OCI-LY1 (cell line): Measurements from ENCODE around the gene CCDC68.

ENCODE experiments used
- H2AFZ ChIP-seq: fragments of 200-600 bp; sonication (generic), shearing (Covaris generic); 2 replicates; pipeline ENCODE4 v1.6.0; 2014; ENCODE audit warnings: antibody characterized with exemption, mild to moderate bottlenecking, low read length
- H3F3A ChIP-seq: fragments of 200-600 bp; sonication (generic), shearing (Covaris generic); 2 replicates; pipeline ENCODE4 v1.6.0; 2014; ENCODE audit warnings: mild to moderate bottlenecking, antibody characterized with exemption, low read length, moderate library complexity; ENCODE audit not compliant: insufficient read depth
- H3K27ac ChIP-seq: fragments of 200-600 bp; sonication (generic); 2 replicates; pipeline ENCODE4 v1.5.1; 2014; ENCODE audit warnings: low read length, mixed run types, mild to moderate bottlenecking, low read depth; ENCODE audit not compliant: poor library complexity, severe bottlenecking
- H3K27me3 ChIP-seq: fragments of 200-600 bp; sonication (generic); 2 replicates; pipeline ENCODE4 v1.6.0; 2014; ENCODE audit warnings: antibody characterized with exemption, mild to moderate bottlenecking, low read length, moderate library complexity; ENCODE audit not compliant: insufficient read depth
- H3K36me3 ChIP-seq: fragments of 200-600 bp; sonication (generic); 2 replicates; pipeline ENCODE4 v1.6.1; 2014; ENCODE audit warnings: mild to moderate bottlenecking, antibody characterized with exemption, low read length, moderate library complexity, mixed read lengths; ENCODE audit not compliant: insufficient read depth
- H3K4me1 ChIP-seq: fragments of 200-600 bp; sonication (generic); 2 replicates; pipeline ENCODE4 v1.5.1; 2014; ENCODE audit warnings: mild to moderate bottlenecking, low read length, moderate library complexity; ENCODE audit not compliant: insufficient read depth, severe bottlenecking
- H3K4me2 ChIP-seq: fragments of 200-600 bp; sonication (generic), shearing (Covaris generic); 2 replicates; pipeline ENCODE4 v1.6.1; 2014; ENCODE audit warnings: low read length
- H3K4me3 ChIP-seq: fragments of 200-600 bp; sonication (generic); 2 replicates; pipeline ENCODE4 v1.5.1; 2014; ENCODE audit warnings: low read length, low read depth, mild to moderate bottlenecking, mixed read lengths; ENCODE audit not compliant: poor library complexity, severe bottlenecking
- H3K79me2 ChIP-seq: fragments of 200-600 bp; shearing (Covaris generic); 2 replicates; pipeline ENCODE4 v1.6.1; 2016; ENCODE audit warnings: mixed run types, low read length, mixed read lengths; ENCODE audit not compliant: insufficient read depth
- H3K9ac ChIP-seq: fragments of 200-600 bp; sonication (generic), shearing (Covaris generic); 2 replicates; pipeline ENCODE4 v1.6.1; 2014; ENCODE audit warnings: mild to moderate bottlenecking, low read length, mixed read lengths
- H3K9me2 ChIP-seq: fragments of 200-600 bp; sonication (generic), shearing (Covaris generic); 2 replicates; pipeline ENCODE4 v1.6.1; 2014; ENCODE audit warnings: low read depth, mild to moderate bottlenecking, low read length, mixed read lengths
- H3K9me3 ChIP-seq: fragments of 200-600 bp; shearing (Covaris generic); 2 replicates; pipeline ENCODE4 v1.6.1; 2014; ENCODE audit warnings: low read length, mixed read lengths
- H4K20me1 ChIP-seq: fragments of 200-600 bp; sonication (generic), shearing (Covaris generic); 2 replicates; pipeline ENCODE4 v1.6.0; 2016; ENCODE audit warnings: mild to moderate bottlenecking, low read length; ENCODE audit not compliant: insufficient read depth
- EZH2 ChIP-seq: fragments of 200-600 bp; sonication (generic), shearing (Covaris generic); IDR thresholded peaks from 2 replicates; pipeline ENCODE4 v1.8.0; 2017; ENCODE audit warnings: borderline replicate concordance, mixed run types, mild to moderate bottlenecking, antibody characterized with exemption, low read length, moderate library complexity, mixed read lengths
- TF ChIP-seq, protein P1 (sequence below): fragments of 200-600 bp; sonication (generic), shearing (Covaris generic); IDR thresholded peaks from 2 replicates; pipeline ENCODE4 v1.5.1; 2017; ENCODE audit warnings: mild to moderate bottlenecking, antibody characterized with exemption, low read length, moderate library complexity, mixed read lengths

The CCDC68 gene

DNA sequence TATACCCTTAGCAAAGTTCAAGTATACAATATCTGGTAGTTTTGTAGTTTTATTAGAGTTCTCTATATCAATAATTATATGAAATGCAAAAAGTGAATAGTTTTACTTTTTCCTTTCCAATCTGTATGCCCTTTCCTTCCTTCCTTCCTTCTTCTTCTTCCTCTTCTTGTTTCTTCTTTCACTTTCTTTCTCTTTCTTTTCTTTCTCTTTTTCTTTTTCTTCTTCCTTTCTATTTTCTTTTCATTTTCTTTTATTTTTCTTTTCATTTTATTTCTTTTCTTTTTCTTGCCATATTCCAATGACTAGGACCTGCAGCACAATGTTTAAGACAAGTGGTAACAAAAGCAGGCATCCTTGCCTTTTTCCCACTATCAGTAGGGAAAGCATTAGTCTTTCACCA, 59.8 kb downstream of the CCDC68 start:
- H3K9ac ChIP-seq = no peak overlapping the region
- no peaks in the 10 kb centered on the region for H3K4me1 ChIP-seq
- H3K36me3 ChIP-seq = no peaks in the 10 kb centered on the region
- no peak overlapping the region for H2AFZ ChIP-seq
- no peaks in the 10 kb centered on the region for H3K79me2 ChIP-seq
- H3K9me2 ChIP-seq = no peaks in the 10 kb centered on the region
- H3K9me3 ChIP-seq = no peaks in the 10 kb centered on the region
- H3K27ac ChIP-seq = no peak overlapping the region
- H4K20me1 ChIP-seq = no peaks in the 10 kb centered on the region
- H3K4me3 ChIP-seq = no peak overlapping the region
- H3F3A ChIP-seq = no peaks in the 10 kb centered on the region
- TF ChIP-seq EZH2 = no peak
- TF ChIP-seq, protein P1, sequence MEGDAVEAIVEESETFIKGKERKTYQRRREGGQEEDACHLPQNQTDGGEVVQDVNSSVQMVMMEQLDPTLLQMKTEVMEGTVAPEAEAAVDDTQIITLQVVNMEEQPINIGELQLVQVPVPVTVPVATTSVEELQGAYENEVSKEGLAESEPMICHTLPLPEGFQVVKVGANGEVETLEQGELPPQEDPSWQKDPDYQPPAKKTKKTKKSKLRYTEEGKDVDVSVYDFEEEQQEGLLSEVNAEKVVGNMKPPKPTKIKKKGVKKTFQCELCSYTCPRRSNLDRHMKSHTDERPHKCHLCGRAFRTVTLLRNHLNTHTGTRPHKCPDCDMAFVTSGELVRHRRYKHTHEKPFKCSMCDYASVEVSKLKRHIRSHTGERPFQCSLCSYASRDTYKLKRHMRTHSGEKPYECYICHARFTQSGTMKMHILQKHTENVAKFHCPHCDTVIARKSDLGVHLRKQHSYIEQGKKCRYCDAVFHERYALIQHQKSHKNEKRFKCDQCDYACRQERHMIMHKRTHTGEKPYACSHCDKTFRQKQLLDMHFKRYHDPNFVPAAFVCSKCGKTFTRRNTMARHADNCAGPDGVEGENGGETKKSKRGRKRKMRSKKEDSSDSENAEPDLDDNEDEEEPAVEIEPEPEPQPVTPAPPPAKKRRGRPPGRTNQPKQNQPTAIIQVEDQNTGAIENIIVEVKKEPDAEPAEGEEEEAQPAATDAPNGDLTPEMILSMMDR = no peak
- H3K4me2 ChIP-seq = no peak overlapping the region
- no peaks in the 10 kb centered on the region for H3K27me3 ChIP-seq

DNA sequence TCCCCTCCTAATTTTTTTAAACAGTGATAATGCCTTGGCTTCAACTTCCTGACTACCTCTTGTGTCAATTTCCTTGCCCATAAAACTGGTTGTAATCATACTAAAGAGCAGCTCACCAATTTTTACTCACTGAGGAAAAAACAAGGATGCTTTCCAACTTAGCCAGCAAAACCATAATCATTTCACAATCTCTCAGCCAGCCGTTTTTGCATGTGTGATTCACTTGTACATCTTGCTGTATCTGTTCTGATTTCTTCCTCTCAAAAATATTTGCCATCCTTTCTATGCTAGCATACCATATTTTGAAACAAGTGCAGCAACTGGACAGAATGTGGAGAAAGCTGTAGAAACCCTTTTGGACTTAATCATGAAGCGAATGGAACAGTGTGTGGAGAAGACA, 70.3 kb downstream of the CCDC68 start:
- H3K36me3 ChIP-seq = no peaks in the 10 kb centered on the region
- H3K79me2 ChIP-seq = no peaks in the 10 kb centered on the region
- no peak overlapping the region for H3K4me2 ChIP-seq
- H3K27ac ChIP-seq = no peak overlapping the region
- H3K9me2 ChIP-seq = no peaks in the 10 kb centered on the region
- no peaks in the 10 kb centered on the region for H3K27me3 ChIP-seq
- no peaks in the 10 kb centered on the region for H4K20me1 ChIP-seq
- no peak for TF ChIP-seq EZH2
- TF ChIP-seq, protein P1 = no peak
- no peaks in the 10 kb centered on the region for H3K4me1 ChIP-seq
- no peaks in the 10 kb centered on the region for H3K9me3 ChIP-seq
- H3K4me3 ChIP-seq = no peak overlapping the region
- H2AFZ ChIP-seq = no peak overlapping the region
- no peak overlapping the region for H3K9ac ChIP-seq
- H3F3A ChIP-seq = no peaks in the 10 kb centered on the region

DNA sequence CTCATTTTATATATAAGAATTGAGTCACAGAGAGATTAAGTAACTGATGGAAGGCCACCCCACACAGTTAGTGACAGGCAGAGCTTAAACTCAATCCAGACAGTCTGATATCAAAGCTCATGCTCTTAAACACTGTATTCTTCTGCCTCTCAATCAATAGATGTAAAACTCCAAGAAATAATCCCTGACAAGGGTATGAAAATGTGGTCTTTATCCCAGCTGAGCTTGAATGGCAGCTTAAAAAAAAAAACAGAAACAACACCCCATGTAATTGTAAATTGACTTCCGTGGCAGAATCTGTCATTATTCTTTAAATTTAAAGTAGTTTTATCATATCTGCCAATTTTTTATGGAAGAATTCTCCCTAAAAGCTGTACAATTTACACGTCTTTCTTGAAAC, 70.9 kb downstream of the CCDC68 start:
- Histone ChIP-seq H3K4me1 (no peaks in the 10 kb centered on the region), H3K9ac (no peak overlapping the region), H3K4me2 (no peak overlapping the region), H3K27ac (no peak overlapping the region), H3K9me3 (no peaks in the 10 kb centered on the region), H2AFZ (no peak overlapping the region), H3K4me3 (no peak overlapping the region), H3K36me3 (no peaks in the 10 kb centered on the region), H3K27me3 (no peaks in the 10 kb centered on the region), H3K9me2 (no peaks in the 10 kb centered on the region), H4K20me1 (no peaks in the 10 kb centered on the region), H3F3A (no peaks in the 10 kb centered on the region), H3K79me2 (no peaks in the 10 kb centered on the region)
- TF ChIP-seq, protein P1 = no peak
- no peak for TF ChIP-seq EZH2
